CD4-positive, alpha-beta T cell treated with Interleukin-6 for 4 hours (primary cell): Measurements from ENCODE around the gene LY86.

Source experiments
- DNase-seq: peaks from one replicate; pipeline ENCODE4 v3.0.0-alpha.2; 2020; ENCODE audit warnings: mixed read lengths

LY86 gene

GRCh38 chr6:6570929-6571671 lies 17.4 kb upstream of the LY86 start:
- DNase-seq, result no peak

GRCh38 chr6:6575143-6575542 lies 13.4 kb upstream of the LY86 start:
- no peak for DNase-seq

- no peak for DNase-seq
Measured at GRCh38 chr6:6577735-6578134, 10.8 kb upstream of the LY86 start.

- no peak for DNase-seq
Measured at GRCh38 chr6:6579281-6579680, 9.2 kb upstream of the LY86 start.

GRCh38 chr6:6580225-6580856 lies 8.2 kb upstream of the LY86 start:
- DNase-seq, result no peak

- DNase-seq, result peak; percentile 26
Measured at GRCh38 chr6:6581054-6581453, 7.5 kb upstream of the LY86 start.

- no peak for DNase-seq
Measured at GRCh38 chr6:6582131-6582530, 6.4 kb upstream of the LY86 start.

DNA sequence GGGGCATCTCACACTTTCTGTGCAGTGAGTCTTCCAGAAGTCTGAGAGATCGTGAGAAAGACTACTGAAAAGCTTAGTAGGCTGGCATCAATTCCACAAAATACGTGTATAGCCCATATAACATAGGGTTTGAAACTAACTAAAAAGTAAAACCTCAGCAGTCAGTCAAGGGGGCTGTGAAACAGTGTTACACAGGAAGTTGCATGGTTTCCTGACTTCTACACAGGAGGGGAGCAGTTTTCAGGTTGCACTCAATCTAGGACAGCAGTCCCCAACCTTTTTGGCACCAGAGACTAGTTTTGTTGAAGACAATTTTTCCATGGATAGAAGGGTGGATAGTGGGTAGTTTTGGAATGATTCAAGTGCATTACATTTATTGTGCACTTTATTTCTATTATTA lies 4.7 kb upstream of the LY86 start:
- peak; percentile 25 for DNase-seq

DNA sequence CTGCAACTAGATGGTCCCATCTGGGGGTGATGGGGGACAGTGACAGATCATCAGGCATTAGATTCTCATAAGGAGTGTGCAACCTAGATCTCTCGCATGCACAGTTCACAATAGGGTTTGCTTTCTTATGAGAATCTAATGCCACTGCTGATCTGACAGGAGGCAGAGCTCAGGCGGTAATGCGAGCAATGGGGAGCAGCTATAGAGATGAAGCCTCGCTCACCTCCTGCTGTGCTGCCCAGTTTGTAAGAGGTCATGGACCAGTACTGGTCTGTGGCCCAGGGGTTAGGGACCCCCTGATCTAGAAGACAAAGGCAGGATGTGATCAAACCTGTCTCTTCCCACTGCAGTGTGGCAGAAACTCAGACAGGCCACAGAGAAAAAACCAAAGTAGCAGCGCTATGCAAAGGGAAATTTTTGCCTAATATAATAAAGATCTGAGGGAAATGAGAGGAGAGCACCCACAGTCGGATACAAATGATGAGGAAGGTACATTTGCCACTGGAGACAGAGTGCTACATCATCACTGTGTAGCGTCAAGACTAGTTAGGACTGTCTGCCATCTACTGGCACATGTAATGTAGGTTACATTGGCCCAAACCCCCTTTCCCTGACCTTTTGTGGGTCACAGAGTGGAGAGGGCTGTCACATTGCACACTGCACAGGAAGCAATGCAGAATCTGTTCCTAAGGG lies 4.1 kb upstream of the LY86 start:
- DNase-seq, result no peak

GRCh38 chr6:6585003-6585311 lies 3.6 kb upstream of the LY86 start:
- DNase-seq, result no peak

DNA sequence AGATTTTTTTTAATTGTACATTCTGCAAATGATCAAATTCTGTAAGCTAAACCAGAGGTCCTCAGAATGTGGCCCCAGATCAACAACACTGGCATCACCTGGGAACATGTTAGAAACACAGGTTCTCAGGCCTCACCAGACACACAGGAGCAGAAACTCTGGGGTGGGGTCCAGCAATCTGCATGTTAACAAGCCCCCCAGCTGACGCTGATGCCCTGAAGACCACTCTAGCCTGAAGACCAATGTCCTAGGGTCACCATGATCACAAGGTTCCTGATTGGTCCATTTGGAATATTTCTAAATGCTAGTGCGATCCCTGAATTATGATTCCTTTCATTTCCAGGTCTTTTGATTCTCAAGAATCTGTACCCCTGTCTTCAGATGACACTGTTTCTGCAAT lies 2.4 kb upstream of the LY86 start:
- no peak for DNase-seq

DNA sequence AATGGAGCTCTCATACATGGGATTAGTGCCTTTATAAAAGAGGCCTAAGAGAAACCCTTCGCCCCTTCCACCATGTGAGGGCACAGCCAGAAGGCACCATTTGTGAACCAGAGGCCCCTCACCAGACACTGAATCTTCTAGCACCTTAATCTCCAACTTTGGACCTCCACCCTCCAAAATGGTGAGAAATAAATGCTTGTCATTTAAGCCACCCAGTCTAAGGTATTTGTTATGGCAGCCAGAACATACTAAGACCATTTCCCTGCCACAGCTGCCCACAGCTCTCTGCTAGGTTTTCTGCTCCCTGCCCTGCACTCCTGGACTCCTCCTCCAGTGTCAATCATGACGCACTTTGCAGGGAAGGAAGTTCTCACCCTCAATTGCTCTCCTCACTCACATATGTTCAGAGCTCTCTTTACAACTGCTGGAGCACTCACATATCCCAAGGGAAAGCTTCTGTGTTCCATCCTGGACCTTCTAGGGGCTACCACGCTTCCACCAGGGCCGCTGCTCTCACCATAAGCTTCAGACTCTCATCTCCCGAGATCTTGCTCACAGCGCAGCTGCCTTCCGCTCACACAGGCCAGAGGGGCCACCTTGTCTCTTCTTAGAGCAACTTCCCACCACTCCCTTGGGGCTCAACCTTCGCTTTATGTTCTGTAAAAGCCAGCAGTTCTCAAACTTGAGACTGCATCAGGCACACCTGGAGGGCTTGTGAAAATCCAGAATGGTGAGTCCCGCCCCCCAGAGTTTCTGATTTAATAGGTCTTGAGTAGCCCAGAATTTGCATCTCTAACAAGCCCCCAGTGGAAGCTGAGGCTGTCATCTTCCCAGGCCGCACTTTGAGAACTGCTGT lies 1.6 kb upstream of the LY86 start:
- DNase-seq, result no peak

DNA sequence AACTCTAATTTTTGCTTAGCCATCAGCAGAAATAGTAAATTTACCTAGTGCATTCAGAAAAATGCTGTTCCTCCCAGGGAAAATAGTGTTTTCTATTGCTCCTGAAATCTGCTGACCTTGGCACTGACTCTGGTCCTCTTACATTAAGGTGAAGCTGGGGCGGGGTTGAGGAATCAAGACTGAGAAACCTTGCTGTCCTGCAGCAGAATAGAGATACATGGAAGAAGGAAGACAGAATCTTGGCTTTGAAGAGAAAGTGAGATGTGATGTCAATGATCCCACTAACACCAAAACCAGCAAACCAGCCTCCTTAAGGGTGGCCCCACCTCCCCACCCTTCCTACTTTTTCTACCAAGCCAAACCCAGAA lies 840 bp upstream of the LY86 start:
- no peak for DNase-seq

GRCh38 chr6:6588924-6589709 lies 597 bp downstream of the LY86 start:
- no peak for DNase-seq

- DNase-seq, result no peak
Measured at GRCh38 chr6:6590530-6590929, 2.0 kb downstream of the LY86 start.

DNA sequence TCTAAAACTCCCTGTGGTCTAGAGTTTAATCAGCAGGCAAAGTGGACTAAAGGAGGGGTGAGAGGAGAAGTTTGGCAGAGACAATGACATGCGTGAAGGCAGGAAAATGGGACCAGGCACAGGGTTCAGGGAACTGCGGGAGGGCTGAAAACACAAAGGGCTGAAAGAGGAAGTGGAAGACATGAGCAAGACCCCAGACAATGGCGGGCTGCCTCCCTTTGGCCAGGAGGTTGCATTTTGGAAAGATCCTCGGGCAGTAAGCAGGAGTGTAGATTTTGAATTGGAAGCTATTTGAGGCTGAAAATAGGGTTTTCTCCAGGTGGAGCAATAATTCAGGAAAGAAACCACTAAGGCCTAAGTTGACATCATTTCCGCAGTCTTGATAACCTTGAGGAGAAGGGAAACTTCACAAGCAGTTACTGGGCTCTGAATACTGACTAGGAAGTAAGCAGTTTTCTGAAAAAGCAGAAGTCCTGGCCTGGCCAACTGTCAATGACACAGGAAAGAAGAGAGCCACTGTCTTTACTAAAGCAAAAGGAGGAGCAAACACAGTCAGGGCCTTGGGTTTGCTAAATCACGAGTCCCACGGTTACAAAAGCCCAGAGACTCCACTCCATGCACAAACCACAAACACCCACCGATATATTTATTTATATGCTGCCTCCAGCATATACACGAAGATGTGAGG lies 3.4 kb downstream of the LY86 start:
- no peak for DNase-seq

GRCh38 chr6:6592826-6593475 lies 4.4 kb downstream of the LY86 start:
- no peak for DNase-seq

DNA sequence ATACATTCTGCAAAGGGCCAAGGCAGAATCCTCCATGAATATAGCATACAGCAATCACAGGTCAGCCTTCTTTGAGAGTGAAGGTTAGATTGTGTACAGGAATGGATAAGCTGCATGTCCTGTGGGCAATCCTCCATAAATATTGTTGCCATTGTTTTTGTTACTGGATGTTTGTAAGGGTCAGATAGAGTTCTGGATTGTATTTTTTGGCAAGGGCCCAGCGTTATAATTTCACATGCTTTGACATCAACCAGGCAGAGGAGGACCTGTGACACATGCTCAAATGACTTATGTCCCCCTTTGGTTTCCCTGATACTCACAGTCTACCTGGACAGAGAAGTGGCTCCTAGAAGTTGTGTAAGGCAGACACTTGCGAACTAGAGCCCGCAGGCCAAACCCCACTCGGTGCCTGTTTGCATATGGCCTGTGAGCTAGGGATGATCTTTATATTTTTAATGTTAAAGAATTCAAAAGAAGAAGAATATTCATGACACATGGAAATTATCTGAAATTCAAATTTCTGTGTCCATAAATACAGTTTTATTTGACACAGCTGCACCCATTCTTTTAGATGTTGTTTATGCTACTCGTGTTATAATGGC lies 5.4 kb downstream of the LY86 start:
- no peak for DNase-seq

DNA sequence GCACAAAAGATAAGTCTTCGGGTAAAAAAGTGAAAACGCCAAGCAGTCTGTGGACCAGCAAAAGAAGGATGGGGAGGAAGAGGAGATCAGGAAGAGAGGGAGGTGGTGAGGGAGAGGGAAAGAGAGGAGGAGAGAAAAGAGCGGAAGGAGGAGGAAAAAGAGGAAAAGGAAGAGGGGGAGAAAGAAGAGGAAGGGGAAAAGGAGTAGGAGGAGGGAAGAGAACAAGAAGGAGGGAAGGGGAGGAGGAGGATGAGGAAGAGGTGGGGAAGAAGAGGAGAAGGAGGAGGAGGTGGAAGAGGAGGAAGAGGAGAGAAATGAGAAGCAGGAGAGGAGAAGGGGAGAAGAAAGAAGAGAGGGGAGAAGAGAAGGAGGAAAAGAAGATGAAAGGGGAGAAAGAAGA lies 6.5 kb downstream of the LY86 start:
- DNase-seq, result no peak

GRCh38 chr6:6595952-6596351 lies 7.4 kb downstream of the LY86 start:
- no peak for DNase-seq
